ENCODE data around the gene GLRB.
"Not testable (repeated sequence)": the region's sequence is repeated elsewhere in the genome, so short reads cannot be mapped to it uniquely, and the experiment has no call there.

Gene GLRB

GRCh38 chr4:157127571-157127970, 51.6 kb downstream of the GLRB start:
- FAIRE-seq (no peak), DNase-seq (ENCODE audit: low spot score) (no peak)

DNA sequence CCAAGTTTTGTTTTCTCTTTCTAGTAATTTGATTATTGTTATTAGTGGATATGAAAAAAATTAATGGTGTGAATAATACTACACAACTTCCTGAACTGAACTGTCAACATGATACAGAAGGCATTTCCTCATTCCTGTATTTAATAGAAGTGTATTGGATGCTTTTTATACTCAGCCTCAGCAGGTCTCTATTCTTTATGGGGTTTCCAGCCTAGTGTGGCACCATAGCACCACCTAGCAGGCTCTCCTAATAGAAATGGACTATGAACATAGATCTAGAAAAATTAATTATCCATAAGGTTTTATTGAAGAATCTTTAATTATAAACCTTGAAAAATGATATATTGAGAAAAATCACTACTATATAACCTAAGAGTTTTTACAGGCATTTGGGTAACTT, 52.4 kb downstream of the GLRB start:
- DNase-seq (ENCODE audit: low spot score): peak; percentile 8

DNA sequence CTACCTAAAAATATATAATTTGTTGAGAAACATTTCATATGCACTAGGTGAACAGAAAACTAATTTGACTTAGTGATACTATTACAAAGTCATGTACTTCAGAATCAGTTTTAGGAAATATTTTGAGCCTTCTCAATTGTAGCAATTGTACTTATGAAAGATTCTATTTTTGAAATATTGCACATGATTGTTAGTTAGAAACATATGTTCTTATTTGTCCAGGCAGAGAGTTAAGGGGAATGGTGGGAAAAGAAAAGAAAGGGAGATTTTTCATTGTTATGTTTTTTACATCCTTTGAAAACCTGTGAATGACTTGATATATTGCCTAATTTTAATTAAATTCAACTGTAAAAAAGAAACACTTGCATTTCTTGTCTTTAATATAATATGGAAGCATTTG, 66.0 kb downstream of the GLRB start:
- FAIRE-seq: no peak
- no peak for DNase-seq (ENCODE audit: low spot score)

More for the DNA sequence above, 52.4 kb downstream of the GLRB start:
- FAIRE-seq: peak; percentile 14

DNA sequence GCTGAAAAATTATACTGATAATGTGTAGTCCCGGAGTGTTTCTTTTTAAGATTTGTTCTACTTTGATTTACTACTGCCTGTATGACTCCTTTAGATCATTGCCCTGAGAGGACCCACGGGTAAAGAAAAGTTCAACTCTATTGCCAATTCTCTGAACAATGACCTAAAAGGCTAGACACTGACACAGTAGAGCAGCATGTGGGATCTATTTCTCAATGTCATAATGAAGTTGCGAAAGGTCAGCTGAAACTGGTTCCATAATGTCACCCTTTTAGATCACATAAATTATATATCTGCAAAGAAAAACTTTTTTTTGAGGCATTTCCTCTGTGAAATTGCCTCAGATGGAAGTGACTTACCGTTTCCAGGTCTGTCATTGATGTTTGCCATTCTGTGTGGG, 67.4 kb downstream of the GLRB start:
- DNase-seq (ENCODE audit: low spot score): no peak
- FAIRE-seq: no peak

DNA sequence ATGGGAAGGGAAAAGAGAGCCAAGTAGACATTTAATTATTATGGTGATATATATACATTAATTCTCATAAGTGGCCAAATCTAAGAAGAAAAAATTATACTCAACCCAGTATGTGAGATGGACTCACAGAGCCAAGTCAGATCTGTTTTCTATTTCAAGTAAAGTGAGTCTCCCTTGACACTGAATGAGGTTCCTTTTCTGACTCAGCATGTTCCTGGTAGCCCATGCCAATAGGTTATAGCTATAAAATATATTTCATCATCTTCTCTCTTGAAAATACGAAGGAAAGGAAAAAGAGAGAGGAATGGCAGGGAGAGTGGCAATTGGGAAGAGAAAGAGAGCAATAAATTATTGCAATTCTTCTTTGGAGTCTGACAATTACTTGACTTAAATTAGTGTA, 75.8 kb downstream of the GLRB start:
- FAIRE-seq: no peak
- no peak for DNase-seq (ENCODE audit: low spot score)

DNA sequence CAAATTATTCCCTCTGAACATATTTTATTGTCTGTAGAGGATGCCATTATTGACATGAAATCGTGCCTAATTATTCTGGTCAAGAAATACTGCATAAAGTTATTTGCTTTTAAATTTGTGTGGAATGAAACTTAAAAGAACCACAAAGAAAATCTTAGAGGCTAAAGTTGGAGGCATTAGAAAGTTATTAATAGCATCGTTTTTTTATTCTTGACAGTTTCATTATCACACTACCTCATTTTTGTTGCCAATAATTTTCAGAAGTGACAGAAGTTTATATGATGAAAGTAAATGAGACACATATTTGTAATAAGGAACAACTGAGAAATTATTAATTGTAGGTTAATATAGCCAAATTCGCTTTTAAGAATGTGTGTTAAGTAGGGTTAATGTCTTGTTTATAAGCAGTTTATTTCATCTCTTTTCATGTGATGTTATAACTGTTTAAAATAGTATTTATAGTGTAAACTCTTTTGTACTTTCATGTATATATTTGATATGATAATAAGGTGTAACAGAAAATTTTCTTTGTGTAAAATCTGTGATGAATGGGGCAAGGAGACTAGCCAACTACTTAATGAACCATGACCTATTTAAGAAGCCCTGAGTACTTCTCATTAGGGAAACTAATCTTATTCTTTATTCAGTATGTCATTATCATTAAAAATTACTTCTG, 90.1 kb downstream of the GLRB start:
- DNase-seq (ENCODE audit: low spot score) (no peak), FAIRE-seq (no peak)

DNA sequence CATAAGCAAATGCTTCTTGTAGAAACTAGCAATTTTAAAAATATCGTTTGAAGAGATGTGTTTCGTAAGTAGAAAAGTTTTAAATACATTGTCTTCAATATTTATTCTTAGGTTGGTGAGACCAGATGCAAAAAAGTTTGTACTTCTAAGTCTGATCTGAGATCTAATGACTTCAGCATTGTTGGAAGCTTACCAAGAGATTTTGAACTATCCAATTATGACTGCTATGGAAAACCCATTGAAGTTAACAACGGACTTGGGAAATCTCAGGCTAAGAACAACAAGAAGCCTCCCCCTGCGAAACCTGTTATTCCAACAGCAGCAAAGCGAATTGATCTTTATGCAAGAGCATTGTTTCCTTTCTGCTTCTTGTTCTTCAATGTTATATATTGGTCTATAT, 94.4 kb downstream of the GLRB start:
- FAIRE-seq: no peak
- DNase-seq (ENCODE audit: low spot score): no peak

DNA sequence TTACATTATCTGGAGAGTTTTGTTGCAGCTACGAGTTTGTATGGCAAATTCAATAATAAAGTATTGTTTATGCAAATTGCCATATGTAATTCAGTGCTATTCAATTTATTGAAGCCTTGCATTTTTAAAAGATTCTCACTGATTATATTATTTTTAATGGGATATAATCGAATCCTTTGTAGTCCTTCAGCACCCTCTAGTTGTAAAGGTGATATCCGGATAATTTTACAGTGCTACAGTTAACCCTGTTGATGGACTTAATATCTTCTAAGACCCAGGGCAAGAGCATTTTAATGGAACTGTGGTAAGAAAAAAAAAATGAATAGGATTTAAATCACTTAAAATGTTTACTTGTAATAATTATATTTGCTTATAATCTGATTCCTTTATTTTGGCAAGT, 96.1 kb downstream of the GLRB start:
- FAIRE-seq (no peak), DNase-seq (ENCODE audit: low spot score) (no peak)

- not testable (repeated sequence) for FAIRE-seq; DNase-seq (ENCODE audit: low spot score)
Measured at GRCh38 chr4:157180268-157180667, 104.3 kb downstream of the GLRB start.

DNA sequence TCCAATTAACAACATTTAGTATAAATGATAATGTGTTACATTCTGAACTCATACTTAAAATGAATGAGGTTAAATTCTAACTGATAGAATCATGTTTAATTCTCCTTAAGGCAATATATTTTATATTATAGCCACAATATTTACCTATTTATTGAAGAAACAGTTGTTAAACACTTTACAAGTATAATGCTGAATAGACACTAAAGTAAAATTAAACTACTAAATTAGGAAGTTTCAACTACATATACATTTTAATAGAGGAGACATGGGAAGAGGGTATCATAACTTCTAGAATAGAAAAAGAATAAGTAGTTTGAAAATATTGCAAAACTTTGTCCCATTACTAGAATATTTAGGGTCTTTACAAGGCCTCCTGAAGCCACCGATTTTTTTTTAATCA, 108.3 kb downstream of the GLRB start:
- no peak for FAIRE-seq
- no peak for DNase-seq (ENCODE audit: low spot score)

GRCh38 chr4:157185363-157185762, 109.4 kb downstream of the GLRB start:
- FAIRE-seq: no peak
- DNase-seq (ENCODE audit: low spot score): no peak

DNA sequence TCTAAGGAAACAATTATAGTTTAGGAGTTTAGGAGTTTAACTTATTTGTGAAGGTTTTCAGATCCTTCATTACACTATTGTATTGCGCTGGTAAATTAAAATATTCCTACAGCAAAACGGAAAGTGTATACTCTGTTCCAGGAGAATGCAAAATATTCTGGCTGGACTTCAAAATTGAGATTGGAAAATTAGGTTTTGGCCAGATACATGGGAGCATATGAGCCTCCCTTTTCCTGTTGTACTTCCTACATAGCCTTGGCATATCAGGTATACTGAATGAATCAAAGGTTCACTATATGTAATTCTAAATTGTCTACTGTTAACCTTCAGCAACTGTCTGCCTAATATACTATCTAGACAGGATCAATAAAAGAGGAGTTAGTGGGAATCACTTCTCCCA, 119.4 kb downstream of the GLRB start:
- no peak for DNase-seq (ENCODE audit: low spot score)
- no peak for FAIRE-seq

DNA sequence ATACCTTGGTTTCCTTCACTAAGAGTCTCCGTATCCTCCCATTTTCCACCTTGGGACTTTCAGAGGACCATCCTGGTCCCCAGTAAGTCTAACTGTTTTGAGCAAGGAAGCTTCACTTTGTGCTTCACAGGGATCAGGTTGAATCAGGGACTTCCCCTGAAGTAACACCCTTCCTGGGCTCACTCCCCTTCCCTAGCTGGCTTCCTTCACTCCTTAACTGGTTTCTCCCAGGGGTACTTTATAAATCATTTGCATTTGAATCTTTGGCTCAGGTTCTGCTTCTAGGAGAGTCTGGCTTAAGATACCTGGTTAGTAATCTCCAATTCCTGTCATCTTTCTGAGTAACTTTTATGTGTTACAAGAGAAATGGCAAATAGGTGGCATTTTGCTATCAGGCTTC, 120.1 kb downstream of the GLRB start:
- DNase-seq (ENCODE audit: low spot score) (no peak), FAIRE-seq (no peak)

GRCh38 chr4:157204634-157205244, 128.8 kb downstream of the GLRB start:
- FAIRE-seq: no peak
- DNase-seq (ENCODE audit: low spot score): no peak

DNA sequence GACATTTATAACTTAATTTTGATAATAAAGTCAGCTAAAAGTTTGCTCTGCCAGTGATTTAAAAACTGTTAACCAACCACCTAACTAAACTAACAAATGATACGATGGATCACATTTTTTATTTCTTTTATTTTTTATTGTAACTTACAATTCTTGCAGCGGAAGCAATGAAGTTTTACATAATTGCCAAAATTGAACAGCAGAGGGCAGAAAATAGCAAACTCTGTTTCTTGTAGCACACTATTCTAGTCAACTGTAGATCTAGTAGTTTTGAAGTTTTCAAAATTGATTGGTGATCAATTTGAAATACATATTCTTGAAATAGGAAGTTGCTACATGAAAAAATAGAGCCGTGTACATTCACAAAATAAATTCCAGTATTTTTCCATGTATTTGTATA, 141.8 kb downstream of the GLRB start:
- peak; percentile 67 for FAIRE-seq
- peak; percentile 4 for DNase-seq (ENCODE audit: low spot score)

GRCh38 chr4:157219711-157220370, 143.9 kb downstream of the GLRB start:
- DNase-seq (ENCODE audit: low spot score) (no peak), FAIRE-seq (no peak)

DNA sequence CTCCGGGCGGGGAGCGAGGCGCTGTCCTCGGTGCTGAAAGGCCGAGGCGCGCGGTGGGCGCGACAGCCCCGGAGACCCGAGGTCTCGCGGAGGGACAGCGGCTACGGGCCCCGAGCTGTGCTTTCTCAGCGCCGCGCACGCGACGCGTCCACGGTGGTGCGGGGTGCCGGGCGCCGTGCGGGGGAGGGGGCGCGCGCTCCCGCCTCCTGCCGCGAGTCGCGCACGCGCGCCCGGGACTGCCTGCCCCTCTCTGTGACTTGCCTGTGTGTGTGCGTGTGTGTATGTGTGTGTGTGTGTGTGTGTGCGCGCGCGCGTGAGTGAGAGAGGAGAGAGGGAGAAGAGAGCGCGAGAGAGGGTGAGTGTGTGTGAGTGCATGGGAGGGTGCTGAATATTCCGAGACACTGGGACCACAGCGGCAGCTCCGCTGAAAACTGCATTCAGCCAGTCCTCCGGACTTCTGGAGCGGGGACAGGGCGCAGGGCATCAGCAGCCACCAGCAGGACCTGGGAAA, 144.5 kb downstream of the GLRB start, which contains the start of gene GRIA2:
GRIA2 (plus strand) TSS at position 358 of the 511 bp plus-strand sequence. CDS start 315 bp downstream, outside the sequence.
- FAIRE-seq: no peak
- DNase-seq (ENCODE audit: low spot score): no peak

DNA sequence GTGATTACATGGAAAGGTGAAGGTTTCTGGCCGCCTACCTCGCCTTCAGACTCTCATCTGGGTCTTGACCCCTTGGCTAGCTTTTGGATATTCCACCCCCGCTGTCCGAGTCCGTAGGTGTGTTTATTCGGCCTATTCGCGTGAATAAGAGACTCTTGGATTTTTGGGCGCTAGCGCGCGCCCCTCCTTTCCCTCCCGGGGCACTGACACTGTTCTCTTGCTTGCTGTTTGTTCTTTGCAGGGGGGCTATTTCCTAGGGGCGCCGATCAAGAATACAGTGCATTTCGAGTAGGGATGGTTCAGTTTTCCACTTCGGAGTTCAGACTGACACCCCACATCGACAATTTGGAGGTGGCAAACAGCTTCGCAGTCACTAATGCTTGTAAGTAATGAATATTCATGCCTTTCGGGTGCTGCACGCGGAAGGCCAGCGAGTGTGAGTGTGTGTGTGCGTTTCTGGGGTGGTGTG, 145.5 kb downstream of the GLRB start:
- no peak for FAIRE-seq

More for the DNA sequence above, 145.5 kb downstream of the GLRB start:
- no peak for DNase-seq (ENCODE audit: low spot score)

Data from RCC 7860 (cell line).